ENCODE results near the gene HAGHL.
A peak's percentile ranks its signal among the peaks of the same experiment; 100 is the strongest.

The HAGHL gene

DNA sequence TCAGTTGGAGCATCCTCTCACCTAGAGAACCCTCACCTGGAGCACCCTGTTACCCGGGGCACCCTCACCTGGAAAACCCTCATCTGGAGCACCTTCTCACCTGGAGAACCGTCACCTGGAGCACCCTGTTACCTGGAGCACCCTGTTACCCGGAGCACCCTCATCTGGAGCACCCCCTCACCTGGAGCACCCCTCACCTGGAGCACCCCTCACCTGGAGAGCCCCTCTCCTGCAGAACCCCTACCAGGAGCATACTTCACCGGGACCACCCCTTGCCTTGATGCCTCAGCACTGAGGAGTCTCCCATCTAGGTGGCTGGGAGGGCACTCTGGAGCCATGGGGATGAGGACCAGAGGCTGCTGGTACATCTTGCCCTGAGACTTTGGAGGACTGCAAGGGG is 17.9 kb upstream of the HAGHL start:
- no peak for DNase-seq

DNA sequence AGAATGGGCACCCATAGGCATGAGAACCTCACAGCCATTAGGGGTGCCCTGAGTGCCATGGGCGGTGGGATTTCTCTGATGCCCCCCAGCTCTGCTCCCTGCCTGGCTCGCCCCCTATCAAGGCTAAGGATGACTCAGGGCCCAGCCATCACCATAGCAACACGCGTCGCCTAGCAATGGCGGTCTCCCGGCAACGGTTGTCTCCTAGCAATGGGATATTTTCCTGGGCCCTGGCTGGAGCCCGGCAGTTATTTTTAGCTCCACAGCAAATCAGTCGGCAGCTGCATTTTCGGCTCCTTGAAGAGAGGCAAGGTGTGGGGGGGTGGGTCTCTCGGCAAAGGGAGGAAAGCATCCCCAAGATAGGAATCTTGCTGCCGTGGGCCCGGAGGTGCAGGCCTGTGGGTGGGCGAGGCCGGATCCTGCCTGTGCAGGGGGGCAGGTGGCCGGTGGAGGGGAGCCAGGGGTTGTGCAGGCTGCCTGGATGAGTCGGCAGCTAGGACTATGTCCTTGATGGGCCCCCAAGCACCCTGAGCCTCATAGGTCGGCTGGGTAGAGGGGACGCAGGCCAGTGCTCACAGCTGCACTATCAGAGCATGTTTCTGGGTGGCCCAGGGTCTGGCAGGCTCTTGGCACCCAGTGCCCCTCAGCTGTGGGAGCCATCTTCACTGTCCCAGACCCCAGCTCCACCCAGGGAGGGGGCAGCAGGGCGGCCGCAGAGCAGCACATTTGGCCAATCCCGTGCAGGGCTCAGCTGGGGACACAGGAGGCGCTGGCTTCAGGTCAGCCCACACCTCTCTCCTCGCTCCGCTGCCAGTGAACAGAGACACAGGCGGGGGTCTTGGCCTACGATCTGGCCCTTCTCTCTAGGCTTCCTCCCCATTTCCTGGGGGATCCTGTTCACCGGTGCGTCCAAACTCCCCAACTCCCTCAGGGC is 17.1 kb upstream of the HAGHL start:
- DNase-seq: no peak

DNA sequence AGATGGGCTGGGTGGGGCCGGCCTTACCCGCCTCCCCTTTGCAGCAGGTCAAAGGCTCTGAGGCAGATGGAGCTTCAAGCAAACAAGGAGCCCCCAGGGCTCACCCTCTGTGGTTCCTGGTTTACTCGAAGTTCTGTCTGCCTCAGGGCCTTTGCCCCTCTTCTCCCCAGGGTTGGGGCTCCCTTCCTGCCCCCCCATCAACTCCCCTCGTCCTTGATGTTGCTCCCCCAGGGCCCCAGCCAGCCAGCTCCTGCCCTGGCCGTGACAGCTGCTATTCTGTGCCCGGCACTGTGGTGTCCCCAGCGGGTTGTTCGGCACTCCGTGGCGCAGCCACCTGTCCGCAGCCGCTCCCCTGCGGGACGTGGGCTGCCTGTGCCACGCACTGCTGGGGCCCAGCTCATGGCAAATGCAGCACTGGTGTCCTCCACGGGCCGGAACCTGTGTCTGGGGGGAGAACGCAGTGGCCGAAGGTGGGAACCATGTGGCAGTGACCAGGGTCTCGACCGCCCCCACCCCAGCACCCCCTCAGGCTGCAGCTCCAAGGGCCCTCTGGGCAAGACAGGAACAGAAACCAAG is 16.3 kb upstream of the HAGHL start:
- no peak for DNase-seq

DNA sequence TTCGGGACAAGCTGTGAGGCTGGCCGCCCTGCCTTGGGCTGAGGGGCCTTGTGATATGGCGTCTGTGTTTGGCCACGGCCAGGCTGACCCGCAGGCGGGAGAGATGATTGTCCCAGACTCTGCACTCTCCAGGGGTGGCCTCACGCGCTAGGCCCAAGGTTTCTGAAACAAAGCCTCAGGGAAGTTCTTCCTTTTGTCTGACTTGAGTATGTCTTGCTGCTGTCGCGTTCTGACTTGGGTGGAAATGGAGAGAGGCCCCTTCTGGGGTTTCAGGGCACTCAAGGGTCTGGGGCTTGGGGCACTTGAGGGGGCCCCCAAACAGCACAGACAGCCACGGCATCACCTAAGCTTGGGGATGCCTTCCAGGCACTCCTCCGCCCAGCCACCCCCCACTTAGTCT is 15.8 kb upstream of the HAGHL start:
- no peak for DNase-seq

DNA sequence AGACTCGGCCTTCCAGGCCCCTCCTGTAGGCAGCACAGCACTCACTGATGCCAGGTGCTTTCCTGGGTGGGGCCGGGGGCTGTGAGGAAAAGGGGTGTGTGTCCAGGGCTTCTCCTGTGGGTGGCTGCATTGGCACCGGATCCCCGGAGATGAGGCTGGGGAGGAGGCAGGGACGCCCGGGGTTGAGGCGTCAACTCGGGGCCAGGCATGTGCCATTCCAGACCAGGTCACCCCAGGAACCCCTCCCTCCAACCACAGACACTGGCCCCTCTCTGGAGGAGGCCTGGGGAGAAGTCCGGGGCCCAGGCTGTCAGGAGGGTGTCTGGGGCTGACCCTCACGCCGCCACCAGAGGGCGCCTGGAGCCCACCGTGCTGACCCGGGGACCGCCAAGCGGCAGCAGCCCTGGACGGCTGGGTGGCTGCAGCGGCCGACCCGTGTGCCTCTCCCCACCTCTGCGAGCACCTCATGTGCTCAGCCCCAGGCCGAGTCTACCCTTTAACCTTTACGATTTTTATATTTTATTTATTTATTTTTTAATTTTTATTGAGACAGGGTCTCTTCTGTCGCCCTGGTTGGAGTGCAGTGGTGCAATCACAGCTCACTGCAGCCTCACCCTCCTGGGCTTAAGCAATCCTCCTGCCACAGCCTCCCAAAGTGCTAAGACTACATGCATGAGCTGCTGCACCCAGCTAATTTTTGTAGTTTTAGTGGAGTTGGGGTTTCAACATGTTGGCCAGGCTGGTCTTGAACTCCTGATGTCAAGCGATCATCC is 15.2 kb upstream of the HAGHL start:
- peak; percentile 84 for DNase-seq

DNA sequence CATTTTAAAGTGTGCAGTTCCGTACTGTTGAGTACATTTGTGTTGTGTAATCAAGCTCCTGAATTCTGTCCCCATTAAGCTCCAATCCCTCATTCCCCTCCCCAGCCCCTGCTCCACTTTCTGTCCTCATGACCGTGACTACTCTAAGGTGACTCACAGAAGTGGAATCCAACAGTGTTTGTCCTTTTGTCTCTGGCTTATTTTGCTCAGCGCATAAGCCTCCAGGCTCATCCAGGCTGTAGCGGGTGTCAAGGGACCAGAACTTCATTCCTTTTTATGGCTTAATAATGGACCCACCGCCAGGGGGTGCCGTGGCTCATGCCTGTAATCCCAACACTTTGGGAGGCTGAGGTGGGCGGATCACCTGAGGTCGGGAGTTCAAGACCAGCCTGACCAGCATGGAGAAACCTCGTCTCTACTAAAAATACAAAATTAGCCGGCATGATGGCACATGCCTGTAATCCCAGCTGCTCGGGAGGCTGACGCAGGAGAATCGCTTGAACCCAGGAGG is 14.1 kb upstream of the HAGHL start:
- peak; percentile 59 for DNase-seq

DNA sequence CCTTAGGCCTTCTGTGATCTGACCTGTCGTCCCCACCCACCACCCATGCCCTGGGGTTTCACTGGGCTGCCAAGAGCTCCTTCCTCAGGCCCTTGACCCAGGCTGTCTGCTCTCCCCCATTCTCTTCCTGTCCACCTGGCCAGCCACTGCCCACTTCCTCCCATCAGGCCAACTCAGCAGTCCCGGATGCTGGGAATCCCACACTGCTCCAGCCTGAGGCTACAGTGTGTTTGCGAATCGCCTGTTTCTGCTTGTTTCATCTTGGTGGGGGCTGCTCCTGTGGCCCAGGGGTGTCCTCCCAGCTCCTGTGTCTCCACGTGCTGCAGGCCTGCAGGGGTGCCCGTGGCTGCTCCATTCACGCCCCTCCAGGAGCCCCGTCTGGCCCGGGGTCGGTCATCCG is 12.8 kb upstream of the HAGHL start:
- DNase-seq: no peak

DNA sequence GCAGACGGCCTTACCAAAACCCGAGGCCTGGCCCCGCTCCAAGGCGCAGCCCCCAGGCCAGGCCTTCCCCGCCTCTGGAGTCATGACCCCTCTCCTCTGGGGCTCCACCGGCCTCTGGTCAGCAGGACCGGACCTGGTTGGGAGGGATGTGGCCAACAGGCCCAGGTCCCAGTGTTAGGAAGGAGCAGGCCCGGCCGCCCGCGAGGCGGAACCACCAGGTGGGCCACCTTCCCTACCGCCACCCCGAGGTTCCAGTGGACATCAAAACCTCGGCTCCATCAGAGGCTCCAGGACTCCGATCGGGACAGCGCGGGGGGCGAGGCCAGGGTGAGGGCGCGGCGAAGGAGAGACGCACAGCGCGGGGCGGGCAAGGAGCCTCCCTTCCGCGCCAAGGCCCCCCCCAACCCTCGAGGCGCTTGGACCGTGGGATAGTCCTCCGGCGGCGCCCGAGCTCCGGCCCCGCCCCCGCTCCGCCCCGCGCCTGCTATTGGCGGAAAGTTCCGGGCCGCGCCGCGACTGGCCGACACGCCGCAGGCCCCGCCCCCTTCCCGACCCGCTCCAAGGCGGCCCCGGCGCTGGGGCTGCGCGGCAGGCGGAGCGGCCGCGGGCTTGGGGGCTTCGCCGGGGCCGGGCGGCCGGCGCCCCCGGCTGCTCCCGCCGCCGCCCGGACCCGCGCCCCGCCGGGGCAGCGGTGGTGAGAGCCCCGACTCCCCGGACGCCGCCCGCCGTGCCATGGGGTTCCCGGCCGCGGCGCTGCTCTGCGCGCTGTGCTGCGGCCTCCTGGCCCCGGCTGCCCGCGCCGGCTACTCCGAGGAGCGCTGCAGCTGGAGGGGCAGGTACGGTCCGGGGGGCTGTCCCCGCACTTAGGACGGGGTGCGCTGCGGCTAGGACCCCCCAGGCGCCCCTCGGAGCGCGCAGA is 12.1 kb upstream of the HAGHL start, which contains the start of gene METRN:
Gene METRN (plus strand): TSS at position 561 of the 919 bp plus-strand sequence. CDS start 172 bp downstream, at position 733.
- DNase-seq: peak; percentile 91

DNA sequence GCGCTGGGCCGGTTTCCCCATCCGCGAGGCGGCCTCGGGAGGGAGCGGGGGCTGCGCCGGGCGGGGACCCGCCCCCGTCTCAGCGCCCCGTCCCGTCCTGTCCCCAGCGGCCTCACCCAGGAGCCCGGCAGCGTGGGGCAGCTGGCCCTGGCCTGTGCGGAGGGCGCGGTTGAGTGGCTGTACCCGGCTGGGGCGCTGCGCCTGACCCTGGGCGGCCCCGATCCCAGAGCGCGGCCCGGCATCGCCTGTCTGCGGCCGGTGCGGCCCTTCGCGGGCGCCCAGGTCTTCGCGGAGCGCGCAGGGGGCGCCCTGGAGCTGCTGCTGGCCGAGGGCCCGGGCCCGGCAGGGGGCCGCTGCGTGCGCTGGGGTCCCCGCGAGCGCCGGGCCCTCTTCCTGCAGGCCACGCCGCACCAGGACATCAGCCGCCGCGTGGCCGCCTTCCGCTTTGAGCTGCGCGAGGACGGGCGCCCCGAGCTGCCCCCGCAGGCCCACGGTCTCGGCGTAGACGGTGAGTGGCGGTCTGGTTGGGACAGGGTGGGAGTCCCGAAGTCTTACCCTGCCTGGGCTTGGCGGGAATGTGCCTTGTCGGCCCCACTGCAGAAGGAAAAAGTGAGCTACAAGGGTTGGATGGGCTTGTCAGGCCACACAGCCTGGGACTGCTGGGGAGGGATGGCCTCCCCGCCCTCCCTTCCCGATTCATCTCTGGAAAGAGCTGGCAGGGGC is 11.3 kb upstream of the HAGHL start:
- no peak for DNase-seq

DNA sequence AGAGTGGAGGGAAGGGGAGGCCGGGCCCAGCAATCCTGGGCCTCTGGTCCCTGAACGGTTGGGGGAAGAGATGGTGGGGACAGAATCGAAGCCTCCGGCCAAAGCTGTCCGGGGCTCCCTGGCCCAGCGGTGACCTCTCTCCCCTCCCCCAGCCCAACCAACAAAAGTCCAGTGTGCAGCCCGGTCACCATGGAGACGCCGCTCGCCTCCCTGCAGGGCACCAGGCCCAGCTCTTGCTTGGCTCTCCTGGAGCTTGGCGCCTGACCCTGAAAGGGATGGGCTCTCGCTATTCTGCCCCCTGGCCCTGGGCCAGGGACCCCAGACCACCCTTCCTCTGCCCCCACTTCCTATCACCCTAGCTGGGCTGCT is 10.7 kb upstream of the HAGHL start:
- no peak for DNase-seq

DNA sequence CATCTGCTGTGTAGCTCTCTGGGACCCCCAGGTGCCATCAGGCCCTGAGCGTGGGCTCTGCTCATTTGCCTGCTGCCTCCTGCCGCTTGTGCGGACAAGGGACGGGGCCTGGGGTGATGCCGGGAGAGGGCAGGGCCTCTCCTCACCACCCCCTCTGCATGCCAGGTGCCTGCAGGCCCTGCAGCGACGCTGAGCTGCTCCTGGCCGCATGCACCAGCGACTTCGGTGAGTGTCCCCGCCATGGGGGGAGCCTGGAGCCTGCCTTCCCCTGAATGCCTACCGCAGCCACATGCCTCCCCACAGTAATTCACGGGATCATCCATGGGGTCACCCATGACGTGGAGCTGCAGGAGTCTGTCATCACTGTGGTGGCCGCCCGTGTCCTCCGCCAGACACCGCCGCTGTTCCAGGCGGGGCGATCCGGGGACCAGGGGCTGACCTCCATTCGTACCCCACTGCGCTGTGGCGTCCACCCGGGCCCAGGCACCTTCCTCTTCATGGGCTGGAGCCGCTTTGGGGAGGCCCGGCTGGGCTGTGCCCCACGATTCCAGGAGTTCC is 10.1 kb upstream of the HAGHL start:
- no peak for DNase-seq

DNA sequence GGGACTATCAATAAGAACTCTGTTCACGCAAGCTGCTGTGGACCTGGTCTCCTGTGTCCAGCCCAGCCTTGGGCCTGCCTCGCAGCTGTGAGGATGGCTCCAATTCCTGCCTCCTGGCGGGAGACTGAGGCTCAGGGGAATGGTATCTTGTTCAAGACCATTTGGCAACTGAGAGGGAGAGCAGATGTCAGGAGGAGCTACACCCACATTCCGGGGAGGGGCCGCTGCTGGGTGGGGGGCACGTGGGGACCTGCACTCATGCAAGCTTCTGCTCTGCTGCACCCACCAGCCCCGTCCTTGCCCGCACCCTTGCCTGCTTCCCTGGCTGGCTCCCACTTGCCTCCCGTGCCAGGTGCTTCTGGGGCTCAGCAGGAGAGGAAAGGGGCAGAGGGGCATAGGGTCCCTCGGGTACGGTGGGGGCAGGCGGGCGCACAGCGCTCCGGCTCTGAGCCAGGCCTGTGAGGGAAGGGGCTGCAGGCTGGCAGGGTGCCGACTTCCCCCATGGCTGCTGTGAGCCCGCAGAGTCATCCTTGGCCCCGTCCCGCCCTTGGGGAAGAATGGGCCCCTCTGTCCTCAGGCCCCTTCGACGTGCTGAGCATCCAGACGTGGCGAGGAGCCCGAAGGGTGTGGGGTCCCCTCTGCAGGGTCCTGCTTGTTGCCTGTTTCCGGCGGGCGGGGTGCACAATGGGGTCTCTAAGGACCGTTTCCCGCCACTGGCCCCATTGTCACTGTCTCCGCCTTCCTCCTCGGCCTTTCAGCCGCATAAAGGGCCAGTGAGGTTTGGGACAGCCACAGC is 9.3 kb upstream of the HAGHL start:
- no peak for DNase-seq

DNA sequence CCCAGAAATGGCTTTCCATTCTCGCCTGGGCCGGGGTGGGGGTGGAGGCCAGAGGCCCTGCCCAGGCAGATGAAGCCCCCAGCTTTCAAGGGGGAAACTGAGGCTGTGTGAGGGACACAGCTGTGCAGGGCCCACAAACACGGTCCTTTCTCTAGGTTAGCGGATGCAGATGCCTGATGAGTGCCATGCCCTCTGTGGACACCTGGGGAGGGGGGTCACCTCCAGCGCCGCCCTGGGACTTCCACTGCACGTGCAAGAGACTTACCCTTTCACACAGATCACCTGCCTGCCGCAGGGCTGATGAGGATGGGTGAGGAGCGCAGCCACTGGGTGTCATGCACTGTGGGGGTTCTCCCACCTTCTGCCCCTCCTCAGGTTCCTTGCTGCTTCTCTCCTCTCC is 8.5 kb upstream of the HAGHL start:
- no peak for DNase-seq

DNA sequence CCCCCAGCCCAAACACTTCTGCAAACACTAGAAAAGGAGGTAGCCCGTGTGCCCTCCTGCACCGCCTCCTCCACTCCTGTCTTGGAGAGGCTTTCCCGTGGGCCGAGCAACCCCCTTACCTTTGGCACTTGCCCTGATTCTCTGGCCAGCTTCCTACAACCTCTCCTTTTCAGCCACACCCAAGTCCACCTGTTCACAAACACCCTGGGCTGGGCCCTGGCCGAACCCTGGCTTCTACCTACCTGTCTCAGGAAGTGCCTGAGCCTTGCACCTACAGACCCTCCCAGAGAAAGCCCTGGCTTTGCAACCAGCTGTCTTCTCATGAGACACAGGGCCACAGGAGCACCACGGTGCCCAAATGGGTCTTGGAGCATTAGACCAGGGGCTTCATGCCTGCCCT is 8.0 kb upstream of the HAGHL start:
- DNase-seq: no peak

DNA sequence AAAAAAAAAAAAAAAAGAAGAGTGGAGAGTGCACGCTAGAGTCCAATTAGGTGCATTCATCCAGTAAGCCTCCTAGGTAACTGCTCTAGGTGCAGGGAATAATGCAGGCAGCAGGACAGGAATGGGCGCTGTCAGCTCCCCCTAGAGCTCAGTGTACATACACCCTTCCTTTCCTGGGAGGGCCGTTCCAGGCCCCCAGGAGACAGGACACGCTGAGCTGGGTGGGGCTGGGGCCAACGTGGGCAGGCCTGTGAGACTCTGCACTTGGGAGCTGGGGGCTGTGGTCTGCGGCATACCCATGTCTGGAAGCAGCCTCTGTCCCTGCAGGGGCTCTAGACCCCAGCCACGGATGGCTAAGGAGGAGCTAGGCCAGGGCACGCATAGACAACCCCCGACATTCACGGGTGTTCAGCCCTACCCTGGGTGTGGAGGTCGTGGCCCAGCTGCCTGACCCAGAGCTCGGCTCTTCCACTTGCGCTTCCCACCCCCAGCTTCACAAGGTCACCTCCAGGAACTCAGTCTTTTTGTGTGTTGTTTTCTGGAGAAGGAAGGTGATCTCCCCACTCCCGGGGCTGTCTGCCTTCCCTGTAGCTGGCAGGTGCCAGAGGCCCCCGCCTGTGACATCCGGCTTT is 7.0 kb upstream of the HAGHL start:
- DNase-seq: no peak

DNA sequence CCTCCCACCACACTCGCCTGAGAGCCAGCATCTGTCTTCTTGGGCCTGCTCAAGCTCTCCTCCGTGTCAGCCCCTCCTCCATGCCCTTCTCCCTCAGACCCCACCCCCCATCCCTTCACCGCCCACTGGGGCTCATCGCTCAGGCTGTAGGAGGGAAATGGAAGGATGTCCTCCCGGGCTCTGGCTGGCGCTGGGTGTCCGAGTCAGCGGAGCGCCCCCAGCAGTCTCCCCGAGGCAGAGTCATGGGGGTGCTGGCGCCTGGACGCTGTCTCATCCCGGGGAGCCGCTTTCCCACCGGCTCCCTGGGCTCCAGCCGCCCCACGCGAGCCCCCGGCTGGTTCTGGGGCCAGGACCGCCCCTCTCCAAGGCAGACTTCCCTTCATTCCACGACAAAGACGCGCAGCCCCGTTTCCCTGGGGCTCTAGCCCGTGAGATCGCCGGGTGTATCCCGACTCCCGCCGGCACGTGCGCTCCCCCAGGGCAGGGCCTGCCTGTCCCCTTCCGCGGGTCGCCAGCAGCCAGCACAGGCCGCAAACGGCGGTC is 6.4 kb upstream of the HAGHL start:
- DNase-seq: peak; percentile 42

DNA sequence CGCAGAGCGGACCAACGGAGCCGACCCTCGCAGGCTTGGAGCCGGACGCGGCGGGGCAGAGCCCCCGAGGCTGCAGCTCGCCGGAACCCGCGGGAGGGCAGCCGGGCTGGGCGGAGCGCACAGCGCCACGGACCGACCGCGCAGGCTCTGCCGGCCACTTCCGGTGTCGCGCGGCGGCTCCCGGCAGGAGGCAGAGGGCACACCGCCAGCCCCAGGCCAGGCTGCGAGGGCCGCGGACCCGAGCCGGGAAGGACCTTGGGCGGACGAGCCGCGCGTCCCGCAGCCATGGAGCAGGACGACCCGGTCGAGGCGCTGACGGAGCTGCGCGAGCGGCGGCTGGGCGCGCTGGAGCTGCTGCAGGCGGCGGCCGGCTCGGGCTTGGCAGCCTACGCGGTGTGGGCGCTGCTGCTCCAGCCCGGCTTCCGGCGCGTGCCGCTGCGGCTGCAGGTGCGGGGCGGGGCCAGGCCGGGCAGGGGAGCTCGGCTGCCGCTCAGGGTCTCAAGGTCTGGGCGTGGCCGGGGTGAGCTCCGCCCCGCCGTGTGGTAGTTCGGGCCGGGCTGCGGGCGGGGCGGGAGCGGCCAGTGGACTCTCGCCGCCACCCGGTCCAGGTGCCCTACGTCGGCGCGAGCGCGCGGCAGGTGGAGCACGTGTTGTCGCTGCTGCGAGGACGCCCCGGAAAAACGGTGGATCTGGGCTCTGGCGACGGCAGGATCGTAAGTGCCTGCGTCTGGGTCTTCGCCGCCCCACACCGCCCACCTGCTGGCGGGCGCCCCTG is 5.7 kb upstream of the HAGHL start, which contains the start of gene ANTKMT:
Gene ANTKMT (plus strand): TSS at position 157 of the 775 bp plus-strand sequence. CDS start 129 bp downstream, at position 286.
- DNase-seq: peak; percentile 77

DNA sequence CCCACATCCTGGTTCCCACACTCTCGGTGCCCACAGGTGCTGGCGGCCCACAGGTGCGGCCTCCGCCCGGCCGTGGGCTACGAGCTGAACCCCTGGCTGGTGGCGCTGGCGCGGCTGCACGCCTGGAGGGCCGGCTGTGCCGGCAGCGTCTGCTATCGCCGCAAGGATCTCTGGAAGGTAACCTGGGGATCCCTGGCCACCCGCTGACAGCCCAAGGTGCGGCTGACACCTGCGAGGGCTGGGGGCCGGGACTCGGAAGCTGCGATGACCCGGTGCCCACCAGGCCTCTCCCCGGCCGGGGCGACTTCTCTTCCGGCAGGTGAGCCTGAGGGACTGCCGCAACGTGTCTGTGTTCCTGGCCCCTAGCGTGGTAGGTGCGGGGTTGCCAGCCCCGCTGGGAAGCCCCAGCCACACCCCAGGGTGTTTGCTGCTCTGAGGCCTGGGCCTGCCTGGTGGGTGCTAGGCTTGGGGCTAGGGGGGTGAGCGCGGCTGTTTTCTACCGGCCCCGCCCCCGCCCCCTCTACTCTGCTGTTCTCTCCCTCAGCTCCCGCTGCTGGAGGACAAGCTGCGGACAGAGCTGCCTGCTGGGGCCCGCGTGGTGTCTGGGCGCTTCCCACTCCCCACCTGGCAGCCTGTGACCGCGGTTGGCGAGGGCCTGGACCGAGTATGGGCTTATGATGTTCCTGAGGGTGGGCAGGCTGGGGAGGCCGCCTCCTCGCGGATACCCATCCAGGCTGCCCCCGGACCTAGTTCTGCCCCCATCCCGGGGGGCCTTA is 5.0 kb upstream of the HAGHL start:
- peak; percentile 42 for DNase-seq

All from activated T-cell treated with anti-CD3 and anti-CD28 coated beads, Interleukin-2, amount 50 U/mL, for 1 hour (primary cell).